Measurements from ENCODE around the gene CCDC146.
"Not testable (repeated sequence)": the region's sequence is repeated elsewhere in the genome, so short reads cannot be mapped to it uniquely, and the experiment has no call there.

DNA sequence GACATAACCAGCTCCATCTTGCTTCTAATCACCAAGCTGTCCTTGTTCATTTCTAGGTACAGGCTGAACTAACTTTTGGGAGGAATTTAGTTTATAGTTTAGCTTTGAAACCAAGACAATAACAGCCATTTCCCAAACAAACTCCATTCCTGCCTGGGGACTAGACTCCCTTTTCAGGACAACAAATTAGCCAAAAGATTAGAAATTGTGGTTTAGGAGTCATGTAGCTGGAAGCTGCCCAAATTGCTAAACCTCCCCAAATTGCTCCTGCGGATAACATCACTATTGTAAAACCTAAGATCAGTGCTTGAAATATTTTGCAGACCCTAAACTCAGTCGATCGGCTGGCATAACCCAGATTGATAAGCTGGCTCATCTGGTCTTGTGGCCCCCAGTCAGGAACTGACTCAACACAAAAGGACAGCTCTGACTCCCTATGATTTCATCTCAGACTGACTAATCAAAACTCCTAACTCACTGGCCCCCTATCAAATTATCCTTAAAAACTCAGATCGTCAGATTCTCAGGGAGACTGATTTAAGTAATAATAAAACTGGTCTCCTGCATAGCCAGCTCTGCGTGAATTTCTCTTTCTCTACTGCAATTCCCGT, 47.5 kb upstream of the CCDC146 start:
- TF ChIP-seq, protein P1, sequence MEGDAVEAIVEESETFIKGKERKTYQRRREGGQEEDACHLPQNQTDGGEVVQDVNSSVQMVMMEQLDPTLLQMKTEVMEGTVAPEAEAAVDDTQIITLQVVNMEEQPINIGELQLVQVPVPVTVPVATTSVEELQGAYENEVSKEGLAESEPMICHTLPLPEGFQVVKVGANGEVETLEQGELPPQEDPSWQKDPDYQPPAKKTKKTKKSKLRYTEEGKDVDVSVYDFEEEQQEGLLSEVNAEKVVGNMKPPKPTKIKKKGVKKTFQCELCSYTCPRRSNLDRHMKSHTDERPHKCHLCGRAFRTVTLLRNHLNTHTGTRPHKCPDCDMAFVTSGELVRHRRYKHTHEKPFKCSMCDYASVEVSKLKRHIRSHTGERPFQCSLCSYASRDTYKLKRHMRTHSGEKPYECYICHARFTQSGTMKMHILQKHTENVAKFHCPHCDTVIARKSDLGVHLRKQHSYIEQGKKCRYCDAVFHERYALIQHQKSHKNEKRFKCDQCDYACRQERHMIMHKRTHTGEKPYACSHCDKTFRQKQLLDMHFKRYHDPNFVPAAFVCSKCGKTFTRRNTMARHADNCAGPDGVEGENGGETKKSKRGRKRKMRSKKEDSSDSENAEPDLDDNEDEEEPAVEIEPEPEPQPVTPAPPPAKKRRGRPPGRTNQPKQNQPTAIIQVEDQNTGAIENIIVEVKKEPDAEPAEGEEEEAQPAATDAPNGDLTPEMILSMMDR (conservative IDR thresholded peaks at IDR 0.05; ENCODE audit: low read depth, low read length): not testable (repeated sequence)
- TF ChIP-seq EZH2 (IDR thresholded peaks at IDR 0.05; ENCODE audit: borderline replicate concordance, low read depth, low read length, poor library complexity, severe bottlenecking): not testable (repeated sequence)

Data from A673 (cell line).